HG03039 (cell line): Measurements from ENCODE around the gene SEMA6B.
"Not testable (repeated sequence)": the region's sequence is repeated elsewhere in the genome, so short reads cannot be mapped to it uniquely, and the experiment has no call there.

ENCODE experiments used
- ATAC-seq: cut with Tn5 transposase; IDR thresholded peaks from one replicate; pipeline ENCODE4 v1.9.1; 2021; ENCODE audit warnings: mild to moderate bottlenecking, moderate library complexity; ENCODE audit not compliant: unreplicated experiment

The SEMA6B gene

GRCh38 chr19:4531562-4532165 lies 27.8 kb downstream of the SEMA6B start:
- no peak for ATAC-seq

GRCh38 chr19:4529924-4530522 lies 29.5 kb downstream of the SEMA6B start:
- no peak for ATAC-seq

GRCh38 chr19:4528843-4529242 lies 30.6 kb downstream of the SEMA6B start:
- no peak for ATAC-seq

GRCh38 chr19:4527377-4527776 lies 32.1 kb downstream of the SEMA6B start:
- not testable (repeated sequence) for ATAC-seq

- no peak for ATAC-seq
Observed at GRCh38 chr19:4525563-4526002, 33.9 kb downstream of the SEMA6B start.

- no peak for ATAC-seq
Observed at GRCh38 chr19:4524808-4525562, 34.5 kb downstream of the SEMA6B start.

- no peak for ATAC-seq
Observed at GRCh38 chr19:4523306-4524110, 36.0 kb downstream of the SEMA6B start.

GRCh38 chr19:4522291-4523002 lies 37.0 kb downstream of the SEMA6B start:
- no peak for ATAC-seq

GRCh38 chr19:4521888-4522242 lies 37.6 kb downstream of the SEMA6B start:
- no peak for ATAC-seq

GRCh38 chr19:4521170-4521887 lies 38.2 kb downstream of the SEMA6B start:
- no peak for ATAC-seq

- ATAC-seq = no peak
Observed at GRCh38 chr19:4519521-4520277, 39.8 kb downstream of the SEMA6B start.

- ATAC-seq = no peak
Observed at GRCh38 chr19:4519172-4519496, 40.4 kb downstream of the SEMA6B start.

GRCh38 chr19:4518345-4519171 lies 40.9 kb downstream of the SEMA6B start, which contains the start of gene PLIN4:
Gene PLIN4, minus strand, starts transcription at chr19:4518486. Its CDS starts 214 bp downstream, at chr19:4518272.
- no peak for ATAC-seq

- no peak for ATAC-seq
Observed at GRCh38 chr19:4517451-4518057, 41.9 kb downstream of the SEMA6B start.

- no peak for ATAC-seq
Observed at GRCh38 chr19:4516939-4517300, 42.6 kb downstream of the SEMA6B start.

- no peak for ATAC-seq
Observed at GRCh38 chr19:4516199-4516938, 43.1 kb downstream of the SEMA6B start.

GRCh38 chr19:4515732-4516131 lies 43.8 kb downstream of the SEMA6B start:
- no peak for ATAC-seq

- no peak for ATAC-seq
Observed at GRCh38 chr19:4513248-4513647, 46.2 kb downstream of the SEMA6B start.
